ENCODE measurements around the gene CALU.

The CALU gene

GRCh38 chr7:128737441-128737840 lies 1.7 kb upstream of the CALU start:
- H2BK12ac ChIP-seq (ENCODE audit: low read length in 2 of 2) = peak overlapping the region; percentile 61 to 82
- 76% methylated on average over 4 of the region's 4 CpGs for WGBS
- H3K9ac ChIP-seq (ENCODE audit: low read length) = peak overlapping the region; percentile 99

DNA sequence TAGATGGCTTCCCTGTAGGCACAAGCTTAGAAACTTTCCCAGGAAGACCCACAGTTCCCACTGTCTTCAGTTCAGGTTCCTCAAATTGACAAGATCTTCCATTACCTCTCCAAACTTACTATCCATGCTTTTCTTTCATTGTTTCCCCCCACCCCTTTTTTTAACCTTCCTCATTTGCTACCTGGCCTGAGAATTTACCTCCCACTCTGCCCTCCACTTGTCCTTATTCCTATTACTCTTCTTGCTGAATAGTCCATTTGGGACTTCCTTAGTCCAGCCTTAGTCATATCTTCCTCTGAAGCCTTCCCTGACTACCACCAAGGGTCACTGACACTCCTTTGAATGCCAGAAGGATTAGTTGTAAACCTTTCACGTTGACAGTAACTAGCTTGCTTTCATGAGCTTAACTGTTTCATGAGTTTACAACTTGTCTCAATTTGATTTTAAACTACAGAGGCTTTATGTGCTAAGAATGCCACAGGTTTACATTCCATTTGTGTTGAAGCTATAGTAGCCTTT lies 1.2 kb upstream of the CALU start:
- Histone ChIP-seq H3K36me3 (ENCODE audit: control insufficient read depth in 1 of 2, insufficient read depth in 2 of 2, low read depth in 1 of 2, low read length in 2 of 2) (no peaks in the 10 kb centered on the region), H2BK15ac (ENCODE audit: low read depth, poor library complexity, severe bottlenecking) (no peak overlapping the region), H3K9me3 (ENCODE audit: control insufficient read depth, low read length) (no peaks in the 10 kb centered on the region), H3K23ac (ENCODE audit: low read length in 2 of 2) (no peak overlapping the region), H2BK120ac (ENCODE audit: low read depth, low read length) (no peak overlapping the region), H2BK5ac (ENCODE audit: low read depth, low read length, poor library complexity, severe bottlenecking) (no peak overlapping the region), H3K4me3 (ENCODE audit: insufficient read depth in 1 of 2, low read depth in 1 of 2, low read length in 2 of 2) (peak overlapping the region in 1 of 2 experiments; percentile 97), H3K9ac (ENCODE audit: low read length) (peak overlapping the region; percentile 99), H4K91ac (ENCODE audit: low read length) (no peak overlapping the region), H3K4me1 (ENCODE audit: control insufficient read depth, insufficient read depth, low read depth, low read length) (no peaks in the 10 kb centered on the region), H3K18ac (ENCODE audit: low read depth in 1 of 2, low read length in 2 of 2) (no peak overlapping the region), H3K4ac (ENCODE audit: low read depth in 1 of 2, low read length in 2 of 2) (no peak overlapping the region), H2AK5ac (ENCODE audit: low read length, severe bottlenecking) (no peak overlapping the region), H3K27me3 (ENCODE audit: control insufficient read depth in 1 of 2, insufficient read depth in 1 of 2, low read length in 2 of 2) (peaks cover 0 to 8% of the 10 kb centered on the region in 2 experiments), H2AFZ (ENCODE audit: low read depth, low read length) (no peak overlapping the region), H2BK12ac (ENCODE audit: low read length in 2 of 2) (no peak overlapping the region), H3K79me1 (replicated peaks; ENCODE audit: low read length, poor library complexity, severe bottlenecking) (no peaks in the 10 kb centered on the region), H3K14ac (ENCODE audit: low read length in 2 of 2) (no peak overlapping the region), H3K4me2 (ENCODE audit: low read length, poor library complexity, severe bottlenecking) (no peak overlapping the region), H3K27ac (ENCODE audit: low read length, poor library complexity, severe bottlenecking) (peak overlapping the region; percentile 79), H4K8ac (ENCODE audit: low read length) (no peak overlapping the region)
- DNase-seq = peak; percentile 89
- WGBS = 0% methylated on average over 1 of the region's 1 CpG

More at GRCh38 chr7:128737441-128737840, 1.7 kb upstream of the CALU start:
- no peaks in the 10 kb centered on the region for H3K9me3 ChIP-seq (ENCODE audit: control insufficient read depth, low read length)
- no peak overlapping the region for H3K23ac ChIP-seq (ENCODE audit: low read length in 2 of 2)
- H3K14ac ChIP-seq (ENCODE audit: low read length in 2 of 2) = no peak overlapping the region
- H4K8ac ChIP-seq (ENCODE audit: low read length) = peak overlapping the region; percentile 84
- H2AK5ac ChIP-seq (ENCODE audit: low read length, severe bottlenecking) = peak overlapping the region; percentile 81
- no peak for DNase-seq
- H3K4me3 ChIP-seq (ENCODE audit: insufficient read depth in 1 of 2, low read depth in 1 of 2, low read length in 2 of 2) = no peak overlapping the region
- H2BK15ac ChIP-seq (ENCODE audit: low read depth, poor library complexity, severe bottlenecking) = no peak overlapping the region
- no peak overlapping the region for H2BK120ac ChIP-seq (ENCODE audit: low read depth, low read length)
- peak overlapping the region in 1 of 2 experiments; percentile 48 for H3K4ac ChIP-seq (ENCODE audit: low read depth in 1 of 2, low read length in 2 of 2)
- no peaks in the 10 kb centered on the region for H3K4me1 ChIP-seq (ENCODE audit: control insufficient read depth, insufficient read depth, low read depth, low read length)
- H3K79me1 ChIP-seq (replicated peaks; ENCODE audit: low read length, poor library complexity, severe bottlenecking) = no peaks in the 10 kb centered on the region
- peak overlapping the region; percentile 10 for H3K27ac ChIP-seq (ENCODE audit: low read length, poor library complexity, severe bottlenecking)
- H2AFZ ChIP-seq (ENCODE audit: low read depth, low read length) = no peak overlapping the region
- H3K18ac ChIP-seq (ENCODE audit: low read depth in 1 of 2, low read length in 2 of 2) = no peak overlapping the region
- no peaks in the 10 kb centered on the region for H3K36me3 ChIP-seq (ENCODE audit: control insufficient read depth in 1 of 2, insufficient read depth in 2 of 2, low read depth in 1 of 2, low read length in 2 of 2)
- H3K27me3 ChIP-seq (ENCODE audit: control insufficient read depth in 1 of 2, insufficient read depth in 1 of 2, low read length in 2 of 2) = peaks cover 0 to 11% of the 10 kb centered on the region in 2 experiments
- H2BK5ac ChIP-seq (ENCODE audit: low read depth, low read length, poor library complexity, severe bottlenecking) = no peak overlapping the region
- H4K91ac ChIP-seq (ENCODE audit: low read length) = no peak overlapping the region
- H3K4me2 ChIP-seq (ENCODE audit: low read length, poor library complexity, severe bottlenecking) = no peak overlapping the region

DNA sequence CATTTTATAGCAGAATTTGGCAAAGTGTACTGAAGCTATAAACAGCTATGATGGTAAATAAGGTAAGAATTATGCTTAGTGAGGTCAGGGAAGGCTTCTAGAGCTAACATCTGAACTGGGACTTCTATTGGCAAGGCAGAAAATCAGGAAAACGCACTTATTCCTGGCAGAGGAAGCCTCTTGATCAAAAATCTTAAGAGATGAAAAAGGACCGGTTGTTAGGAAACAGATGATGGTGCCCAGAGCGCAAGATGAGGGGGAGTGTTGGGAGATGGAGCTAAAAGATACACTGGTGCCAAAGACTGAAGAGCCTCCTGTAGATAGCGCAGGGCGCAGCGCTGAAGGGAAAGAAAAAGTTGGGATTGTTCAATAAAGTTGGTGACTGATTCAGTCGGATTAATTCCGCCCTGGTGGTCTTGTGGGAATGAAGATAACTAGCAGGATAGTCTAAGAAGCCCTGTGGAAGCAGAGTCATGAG lies 550 bp upstream of the CALU start:
- Histone ChIP-seq H3K23ac (ENCODE audit: low read length in 2 of 2) (no peak overlapping the region), H2AFZ (ENCODE audit: low read depth, low read length) (no peak overlapping the region), H3K14ac (ENCODE audit: low read length in 2 of 2) (no peak overlapping the region), H3K18ac (ENCODE audit: low read depth in 1 of 2, low read length in 2 of 2) (peak overlapping the region; percentile 77 to 89), H3K4me1 (ENCODE audit: control insufficient read depth, insufficient read depth, low read depth, low read length) (peaks cover 1% of the 10 kb centered on the region), H3K36me3 (ENCODE audit: control insufficient read depth in 1 of 2, insufficient read depth in 2 of 2, low read depth in 1 of 2, low read length in 2 of 2) (peaks cover 2% of the 10 kb centered on the region in 2 experiments), H2BK120ac (ENCODE audit: low read depth, low read length) (peak overlapping the region; percentile 84), H2BK5ac (ENCODE audit: low read depth, low read length, poor library complexity, severe bottlenecking) (peak overlapping the region; percentile 10), H3K27me3 (ENCODE audit: control insufficient read depth in 1 of 2, insufficient read depth in 1 of 2, low read length in 2 of 2) (peaks cover 0 to 2% of the 10 kb centered on the region in 2 experiments), H3K27ac (ENCODE audit: low read length, poor library complexity, severe bottlenecking) (peak overlapping the region; percentile 79), H4K8ac (ENCODE audit: low read length) (peak overlapping the region; percentile 77), H3K4ac (ENCODE audit: low read depth in 1 of 2, low read length in 2 of 2) (peak overlapping the region; percentile 67 to 88), H3K4me2 (ENCODE audit: low read length, poor library complexity, severe bottlenecking) (peak overlapping the region; percentile 90), H3K4me3 (ENCODE audit: insufficient read depth in 1 of 2, low read depth in 1 of 2, low read length in 2 of 2) (peak overlapping the region; percentile 56 to 97), H3K79me1 (replicated peaks; ENCODE audit: low read length, poor library complexity, severe bottlenecking) (no peaks in the 10 kb centered on the region), H4K91ac (ENCODE audit: low read length) (peak overlapping the region; percentile 57), H2AK5ac (ENCODE audit: low read length, severe bottlenecking) (peak overlapping the region; percentile 26), H3K9me3 (ENCODE audit: control insufficient read depth, low read length) (no peaks in the 10 kb centered on the region), H3K9ac (ENCODE audit: low read length) (peak overlapping the region; percentile 99), H2BK12ac (ENCODE audit: low read length in 2 of 2) (peak overlapping the region in 1 of 2 experiments; percentile 15), H2BK15ac (ENCODE audit: low read depth, poor library complexity, severe bottlenecking) (peak overlapping the region; percentile 86)
- WGBS = 8% methylated on average over 8 of the region's 8 CpGs
- no peak for DNase-seq

- Histone ChIP-seq H3K18ac (ENCODE audit: low read depth in 1 of 2, low read length in 2 of 2) (peak overlapping the region in 1 of 2 experiments; percentile 99), H3K9me3 (ENCODE audit: control insufficient read depth, low read length) (no peaks in the 10 kb centered on the region), H2AFZ (ENCODE audit: low read depth, low read length) (no peak overlapping the region), H3K36me3 (ENCODE audit: control insufficient read depth in 1 of 2, insufficient read depth in 2 of 2, low read depth in 1 of 2, low read length in 2 of 2) (peaks cover 6 to 15% of the 10 kb centered on the region in 2 experiments), H3K14ac (ENCODE audit: low read length in 2 of 2) (no peak overlapping the region), H4K8ac (ENCODE audit: low read length) (no peak overlapping the region), H3K4me3 (ENCODE audit: insufficient read depth in 1 of 2, low read depth in 1 of 2, low read length in 2 of 2) (peak overlapping the region; percentile 97 to 99), H2AK5ac (ENCODE audit: low read length, severe bottlenecking) (no peak overlapping the region), H3K23ac (ENCODE audit: low read length in 2 of 2) (no peak overlapping the region), H3K9ac (ENCODE audit: low read length) (peak overlapping the region; percentile 99), H3K27ac (ENCODE audit: low read length, poor library complexity, severe bottlenecking) (no peak overlapping the region), H2BK5ac (ENCODE audit: low read depth, low read length, poor library complexity, severe bottlenecking) (no peak overlapping the region), H2BK120ac (ENCODE audit: low read depth, low read length) (no peak overlapping the region), H4K91ac (ENCODE audit: low read length) (no peak overlapping the region), H3K79me1 (replicated peaks; ENCODE audit: low read length, poor library complexity, severe bottlenecking) (no peaks in the 10 kb centered on the region), H3K27me3 (ENCODE audit: control insufficient read depth in 1 of 2, insufficient read depth in 1 of 2, low read length in 2 of 2) (no peaks in the 10 kb centered on the region), H3K4ac (ENCODE audit: low read depth in 1 of 2, low read length in 2 of 2) (peak overlapping the region; percentile 99 to 100), H2BK12ac (ENCODE audit: low read length in 2 of 2) (no peak overlapping the region), H2BK15ac (ENCODE audit: low read depth, poor library complexity, severe bottlenecking) (no peak overlapping the region), H3K4me1 (ENCODE audit: control insufficient read depth, insufficient read depth, low read depth, low read length) (peaks cover 3% of the 10 kb centered on the region), H3K4me2 (ENCODE audit: low read length, poor library complexity, severe bottlenecking) (peak overlapping the region; percentile 79)
- no peak for DNase-seq
- 10% methylated on average over 12 of the region's 13 CpGs for WGBS
These were observed 977 bp downstream of the CALU start for GRCh38 chr7:128739990-128740682.

Measured in mesenchymal stem cell (in vitro differentiated cells and primary cell).